Astrocyte of the cerebellum (primary cell): ENCODE results near the gene VPS51.

Experiments used
- DNase-seq: peaks from one replicate; pipeline ENCODE4 v3.0.0-alpha.2; 2011; ENCODE audit warnings: low read depth
- H3K4me3 ChIP-seq: 2 replicates; pipeline ENCODE4 v1.5.1; 2011; ENCODE audit warnings: mild to moderate bottlenecking, low read depth, low read length, moderate library complexity
- CTCF ChIP-seq: IDR thresholded peaks from 2 replicates; pipeline ENCODE4 v1.5.1; 2012; ENCODE audit warnings: low read length, low read depth, moderate library complexity, mild to moderate bottlenecking; ENCODE audit errors: missing control alignments
- in situ Hi-C: cut with HindIII; loops from 2 replicates; pipeline ENCODE4 v1.10.0; 2017; ENCODE audit warnings: low sequenced_read_pairs

VPS51 gene

DNA sequence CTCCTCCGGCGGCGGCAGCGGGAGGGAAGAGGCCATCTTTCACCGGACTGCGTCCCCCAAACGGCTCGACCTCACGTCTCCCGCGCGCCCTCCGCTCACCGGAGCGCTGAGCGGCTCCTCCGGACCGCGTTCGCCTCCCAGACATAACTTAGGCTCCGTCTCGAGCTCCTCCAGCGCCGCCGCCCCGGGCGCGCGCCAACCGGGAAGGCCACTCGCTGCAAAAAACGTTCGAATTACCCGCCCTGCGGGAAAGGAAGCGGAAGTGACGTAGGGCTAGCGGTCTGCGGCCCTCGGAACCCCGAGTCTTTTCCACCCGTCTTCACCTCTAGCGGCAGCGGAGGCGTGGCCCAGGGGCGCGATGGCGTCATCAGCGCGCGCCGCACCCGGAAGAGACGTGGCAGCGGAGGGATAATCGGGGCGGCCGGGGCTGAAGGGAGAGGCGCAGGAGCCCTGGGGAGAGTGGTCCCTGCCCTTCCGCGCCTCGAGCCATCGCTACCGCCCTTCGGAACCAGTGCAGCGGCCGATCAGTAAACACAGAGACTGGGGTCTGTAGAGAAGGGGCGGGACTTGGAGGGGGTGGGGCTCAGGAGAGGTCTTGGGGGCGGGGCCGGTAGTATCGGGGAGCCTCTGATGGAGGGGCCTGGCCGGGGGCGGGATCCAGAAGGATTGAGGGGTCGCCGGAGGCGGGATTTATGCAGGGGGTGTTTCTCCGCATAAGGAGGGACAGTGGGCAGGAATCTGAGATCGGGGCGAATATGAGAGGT is 12.0 kb upstream of the VPS51 start, which contains the start of the genes CDCA5 and ZFPL1:
CDCA5 (minus strand) TSS at position 207 of the 764 bp plus-strand sequence; CDS start at position 145, 62 bp downstream.
ZFPL1 (plus strand) TSS at position 389 of the 764 bp plus-strand sequence. CDS start 477 bp downstream, outside the sequence.
- in situ Hi-C loops: no loop called here
- TF ChIP-seq CTCF: no peak
- DNase-seq: peak; percentile 88
- H3K4me3 ChIP-seq: peak within 1 kb of the TSS; percentile 71

GRCh38 chr11:65084598-65085375 is 11.2 kb upstream of the VPS51 start:
- in situ Hi-C loops: no loop called here

DNA sequence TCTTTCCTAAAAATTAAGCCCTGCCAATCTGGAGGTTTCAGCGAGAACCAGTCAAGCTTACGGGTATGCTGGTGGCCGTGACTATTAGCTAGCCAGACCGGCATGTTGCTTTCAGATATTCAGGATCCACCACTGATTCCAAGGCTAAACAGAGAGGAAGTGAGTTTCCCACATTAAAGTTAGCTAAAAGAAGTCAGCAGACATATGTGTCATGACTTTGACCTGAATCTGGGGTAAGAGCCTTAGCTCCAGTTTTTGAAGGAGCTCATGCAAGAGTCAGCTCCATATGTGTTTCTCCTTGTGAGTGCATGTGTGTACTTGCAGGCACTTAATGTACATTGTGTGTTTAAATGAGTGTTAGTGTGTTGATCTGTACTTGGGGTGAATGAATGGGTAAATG is 10.6 kb upstream of the VPS51 start:
- no peak for DNase-seq
- no peak for TF ChIP-seq CTCF
- H3K4me3 ChIP-seq: no peak overlapping the region
- in situ Hi-C loops: no loop called here

More at GRCh38 chr11:65084598-65085375, 11.2 kb upstream of the VPS51 start:
- no peak for DNase-seq
- H3K4me3 ChIP-seq: peak overlapping the region; percentile 71
- no peak for TF ChIP-seq CTCF

GRCh38 chr11:65086809-65087208 is 9.2 kb upstream of the VPS51 start:
- TF ChIP-seq CTCF: no peak
- no peak for DNase-seq
- H3K4me3 ChIP-seq: no peak overlapping the region
- in situ Hi-C loops: no loop called here

GRCh38 chr11:65087216-65087615 is 8.8 kb upstream of the VPS51 start:
- TF ChIP-seq CTCF: no peak
- H3K4me3 ChIP-seq: no peak overlapping the region
- in situ Hi-C loops: no loop called here
- no peak for DNase-seq

GRCh38 chr11:65087827-65088226 is 8.2 kb upstream of the VPS51 start:
- in situ Hi-C loops: no loop called here
- H3K4me3 ChIP-seq: no peak overlapping the region
- no peak for TF ChIP-seq CTCF
- DNase-seq: no peak
